Measurements from ENCODE around the gene CWC25.
"Not testable (repeated sequence)": the region's sequence is repeated elsewhere in the genome, so short reads cannot be mapped to it uniquely, and the experiment has no call there.

Gene CWC25

GRCh38 chr17:38796451-38797157 lies 28.5 kb downstream of the CWC25 start:
- Histone ChIP-seq H3K4me3 (ENCODE audit: low read depth, low read length) (no peak overlapping the region), H3K36me3 (replicated peaks) (peaks cover 8% of the 10 kb centered on the region), H3K27ac (no peak overlapping the region), H3K27me3 (replicated peaks) (no peaks in the 10 kb centered on the region)
- TF ChIP-seq CTCF (IDR thresholded peaks at IDR 0.05; ENCODE audit: low read depth, low read length, missing control alignments): no peak
- no peak for DNase-seq
- in situ Hi-C loops (cut with HindIII; ENCODE audit: low pct_ligation_motif_present, low sequenced_read_pairs): no loop called here

- Histone ChIP-seq H3K27me3 (replicated peaks) (no peaks in the 10 kb centered on the region), H3K27ac (no peak overlapping the region), H3K4me3 (ENCODE audit: low read depth, low read length) (no peak overlapping the region), H3K36me3 (replicated peaks) (peaks cover 3% of the 10 kb centered on the region)
- in situ Hi-C loops (cut with HindIII; ENCODE audit: low pct_ligation_motif_present, low sequenced_read_pairs): no loop called here
- no peak for TF ChIP-seq CTCF (IDR thresholded peaks at IDR 0.05; ENCODE audit: low read depth, low read length, missing control alignments)
- no peak for DNase-seq
Measured at GRCh38 chr17:38794221-38794620, 30.9 kb downstream of the CWC25 start.

GRCh38 chr17:38791162-38791561 lies 34.0 kb downstream of the CWC25 start:
- no peak for DNase-seq
- no peak for TF ChIP-seq CTCF (IDR thresholded peaks at IDR 0.05; ENCODE audit: low read depth, low read length, missing control alignments)
- Histone ChIP-seq H3K27ac (no peak overlapping the region), H3K36me3 (replicated peaks) (peaks cover 7% of the 10 kb centered on the region), H3K4me3 (ENCODE audit: low read depth, low read length) (no peak overlapping the region), H3K27me3 (replicated peaks) (no peaks in the 10 kb centered on the region)
- in situ Hi-C loops (cut with HindIII; ENCODE audit: low pct_ligation_motif_present, low sequenced_read_pairs): no loop called here

GRCh38 chr17:38790148-38790707 lies 34.9 kb downstream of the CWC25 start:
- H3K27me3 ChIP-seq (replicated peaks); in situ Hi-C loops (cut with HindIII; ENCODE audit: low pct_ligation_motif_present, low sequenced_read_pairs); DNase-seq; H3K27ac ChIP-seq; H3K4me3 ChIP-seq (ENCODE audit: low read depth, low read length): not testable (repeated sequence)
- peak; percentile 1 for TF ChIP-seq CTCF (IDR thresholded peaks at IDR 0.05; ENCODE audit: low read depth, low read length, missing control alignments)
- H3K36me3 ChIP-seq (replicated peaks): peaks cover 10% of the 10 kb centered on the region

- H3K27ac ChIP-seq: no peak overlapping the region
- no peaks in the 10 kb centered on the region for H3K27me3 ChIP-seq (replicated peaks)
- in situ Hi-C loops (cut with HindIII; ENCODE audit: low pct_ligation_motif_present, low sequenced_read_pairs): no loop called here
- no peak for DNase-seq
- TF ChIP-seq CTCF (IDR thresholded peaks at IDR 0.05; ENCODE audit: low read depth, low read length, missing control alignments): no peak
- peaks cover 20% of the 10 kb centered on the region for H3K36me3 ChIP-seq (replicated peaks)
- no peak overlapping the region for H3K4me3 ChIP-seq (ENCODE audit: low read depth, low read length)
Measured at GRCh38 chr17:38789185-38789584, 35.9 kb downstream of the CWC25 start.

- in situ Hi-C loops (cut with HindIII; ENCODE audit: low pct_ligation_motif_present, low sequenced_read_pairs): not testable (repeated sequence)
- peaks cover 30% of the 10 kb centered on the region for H3K36me3 ChIP-seq (replicated peaks)
Measured at GRCh38 chr17:38787999-38788398, 37.1 kb downstream of the CWC25 start.

More at GRCh38 chr17:38787999-38788398, 37.1 kb downstream of the CWC25 start:
- not testable (repeated sequence) for H3K27ac ChIP-seq; DNase-seq; H3K27me3 ChIP-seq (replicated peaks); H3K4me3 ChIP-seq (ENCODE audit: low read depth, low read length)
